ENCODE measurements around the gene LRRC75A. TPM values are rescaled to one million over a fixed set of nuclear protein-coding genes. Genes with fewer than 3 reads are reported as not detected.

The LRRC75A gene
- total RNA-seq, 1 experiment from 2014 or later = 22.9 TPM

- no peak for TF ChIP-seq STAT6 (CRISPR knock-in tag; conservative IDR thresholded peaks at IDR 0.05; ENCODE audit: low read depth)
- TF ChIP-seq GTF2I (CRISPR knock-in tag; conservative IDR thresholded peaks at IDR 0.05) = no peak
- TF ChIP-seq NR2C2 (CRISPR knock-in tag; IDR thresholded peaks at IDR 0.05) = no peak
- no peak for TF ChIP-seq PRRX2 (CRISPR knock-in tag; IDR thresholded peaks at IDR 0.05)
- no peak for TF ChIP-seq OVOL2 (CRISPR knock-in tag; IDR thresholded peaks at IDR 0.05; ENCODE audit: borderline replicate concordance)
- TF ChIP-seq ZNF423 (CRISPR knock-in tag; IDR thresholded peaks at IDR 0.05) = no peak
These were observed 21.9 kb upstream of the LRRC75A start (continued) for GRCh38 chr17:16513873-16514272.

DNA sequence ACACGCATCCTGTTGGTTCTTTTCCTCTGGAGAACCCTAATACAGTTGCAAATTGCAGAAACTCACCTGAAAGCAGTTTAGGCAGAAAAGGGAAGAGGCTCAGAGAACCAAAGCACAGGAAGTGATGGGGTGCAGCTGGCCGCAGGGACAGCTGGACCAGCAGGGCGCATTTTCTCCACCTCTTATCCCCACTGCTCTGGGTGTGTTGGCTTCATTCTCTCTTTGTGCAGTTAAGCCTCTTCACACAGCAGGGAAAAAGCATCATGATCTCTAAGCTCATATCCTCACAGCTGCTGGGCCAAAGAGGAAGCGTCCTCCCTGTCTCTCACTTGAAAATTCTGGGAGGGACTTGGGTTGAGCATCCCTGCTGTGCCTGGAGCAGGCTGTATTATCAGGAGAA, 20.0 kb upstream of the LRRC75A start:
- no peaks in the 10 kb centered on the region for H3K9me3 Mint-ChIP-seq
- no peaks in the 10 kb centered on the region for H3K36me3 Mint-ChIP-seq
- POLR2A ChIA-PET = no interaction called here
- H3K27me3 Mint-ChIP-seq (ENCODE audit: low read depth) = peaks cover 19% of the 10 kb centered on the region
- peaks cover 29% of the 10 kb centered on the region for H3K4me1 Mint-ChIP-seq
- H3K4me3 Mint-ChIP-seq = no peak overlapping the region
- H3K27ac Mint-ChIP-seq = peak overlapping the region; percentile 44
- no peak for DNase-seq (ENCODE audit: low spot score)
- CTCF ChIA-PET = interaction anchor here (1.0 to 4.9 kb wide), 6 partner anchors 9 to 84 kb away, joined by 3 to 35 read pairs (median 5); no protein-coding TSS in a partner anchor
- peak; percentile 66 for ATAC-seq
- TF ChIP-seq ZNF423 (CRISPR knock-in tag; IDR thresholded peaks at IDR 0.05) (0 out of 2 replicates have a peak, but pooled peaks have one; percentile 46), NFE2L1 (CRISPR knock-in tag; IDR thresholded peaks at IDR 0.05) (no peak), ERG (CRISPR knock-in tag; IDR thresholded peaks at IDR 0.05) (no peak), KAT7 (CRISPR knock-in tag; IDR thresholded peaks at IDR 0.05; ENCODE audit: borderline replicate concordance) (no peak), ELF4 (CRISPR knock-in tag; IDR thresholded peaks at IDR 0.05; ENCODE audit: low read depth) (no peak), ZBTB43 (CRISPR knock-in tag; IDR thresholded peaks at IDR 0.05) (0 out of 2 replicates have a peak, but pooled peaks have one; percentile 49), OVOL2 (CRISPR knock-in tag; IDR thresholded peaks at IDR 0.05; ENCODE audit: borderline replicate concordance) (no peak), ZNF219 (CRISPR knock-in tag; IDR thresholded peaks at IDR 0.05; ENCODE audit: borderline replicate concordance) (no peak), ESRRA (CRISPR knock-in tag; IDR thresholded peaks at IDR 0.05; ENCODE audit: borderline replicate concordance) (no peak), ZNF532 (CRISPR knock-in tag; IDR thresholded peaks at IDR 0.05; ENCODE audit: borderline replicate concordance) (no peak), ZNF317 (CRISPR knock-in tag; IDR thresholded peaks at IDR 0.05; ENCODE audit: borderline replicate concordance, low read depth) (no peak), ZNF232 (CRISPR knock-in tag; IDR thresholded peaks at IDR 0.05) (0 out of 2 replicates have a peak, but pooled peaks have one; percentile 34), RELA (CRISPR knock-in tag; IDR thresholded peaks at IDR 0.05; ENCODE audit: borderline replicate concordance) (no peak), NFATC4 (CRISPR knock-in tag; IDR thresholded peaks at IDR 0.05) (no peak), HMGA2 (CRISPR knock-in tag; IDR thresholded peaks at IDR 0.05) (no peak)
- TF ChIP-seq, protein P1, sequence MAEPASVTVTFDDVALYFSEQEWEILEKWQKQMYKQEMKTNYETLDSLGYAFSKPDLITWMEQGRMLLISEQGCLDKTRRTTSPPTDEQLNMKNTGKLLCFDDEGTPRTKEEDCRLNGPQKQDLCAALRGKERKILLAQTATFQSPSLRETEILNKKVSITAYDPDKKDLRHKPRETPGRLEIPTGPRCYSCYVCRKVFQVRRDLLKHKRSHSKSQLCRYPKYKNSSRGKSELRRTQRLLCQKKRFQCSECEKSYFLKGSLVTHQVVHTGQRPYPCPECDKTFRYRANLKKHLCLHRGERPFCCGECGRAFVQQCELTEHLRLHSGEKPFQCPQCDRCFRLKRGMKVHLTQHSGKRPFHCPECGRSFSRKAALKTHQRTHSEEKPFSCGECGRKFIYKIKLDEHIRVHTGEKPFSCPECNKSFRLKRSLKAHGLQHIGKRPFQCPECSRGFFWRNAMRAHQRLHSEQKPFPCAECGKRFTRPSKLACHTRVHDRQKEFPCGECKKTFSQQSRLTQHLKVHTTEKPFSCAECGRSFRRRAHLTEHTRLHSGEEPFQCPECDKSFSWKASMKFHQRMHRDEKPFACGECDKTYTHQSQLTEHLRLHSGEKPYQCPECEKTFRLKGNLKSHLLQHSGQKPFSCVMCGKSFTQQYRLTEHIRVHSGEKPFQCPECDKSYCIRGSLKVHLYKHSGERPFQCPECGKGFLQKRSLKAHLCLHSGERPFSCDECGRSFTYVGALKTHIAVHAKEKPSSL (CRISPR knock-in tag; conservative IDR thresholded peaks at IDR 0.05) = no peak
- TF ChIP-seq, protein P2, sequence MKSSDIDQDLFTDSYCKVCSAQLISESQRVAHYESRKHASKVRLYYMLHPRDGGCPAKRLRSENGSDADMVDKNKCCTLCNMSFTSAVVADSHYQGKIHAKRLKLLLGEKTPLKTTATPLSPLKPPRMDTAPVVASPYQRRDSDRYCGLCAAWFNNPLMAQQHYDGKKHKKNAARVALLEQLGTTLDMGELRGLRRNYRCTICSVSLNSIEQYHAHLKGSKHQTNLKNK (CRISPR knock-in tag; IDR thresholded peaks at IDR 0.05) = no peak
- TF ChIP-seq, protein P3, sequence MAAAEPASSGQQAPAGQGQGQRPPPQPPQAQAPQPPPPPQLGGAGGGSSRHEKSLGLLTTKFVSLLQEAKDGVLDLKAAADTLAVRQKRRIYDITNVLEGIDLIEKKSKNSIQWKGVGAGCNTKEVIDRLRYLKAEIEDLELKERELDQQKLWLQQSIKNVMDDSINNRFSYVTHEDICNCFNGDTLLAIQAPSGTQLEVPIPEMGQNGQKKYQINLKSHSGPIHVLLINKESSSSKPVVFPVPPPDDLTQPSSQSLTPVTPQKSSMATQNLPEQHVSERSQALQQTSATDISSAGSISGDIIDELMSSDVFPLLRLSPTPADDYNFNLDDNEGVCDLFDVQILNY (CRISPR knock-in tag; IDR thresholded peaks at IDR 0.05) = no peak
